Activated CD4-positive, alpha-beta T cell treated with anti-CD3 and anti-CD28 coated beads for 36 hours (primary cell): ENCODE results near the gene HOXA6. TPM values are rescaled to one million over a fixed set of nuclear protein-coding genes. Genes with fewer than 3 reads are reported as not detected.

Experiments
- ATAC-seq: fragments of 200-7000 bp; cut with Tn5 transposase; one replicate; pipeline ENCODE4 v1.10.0; 2021; ENCODE audit warnings: mild to moderate bottlenecking, moderate library complexity
- CTCF ChIA-PET: fragments of 350-600 bp; sonication (Branson Sonifier 250); formaldehyde crosslinking; loops from one replicate; lab custom pipeline; 2021; ENCODE audit warnings: antibody characterized with exemption; lab: Charles Lee
- POLR2A ChIA-PET: fragments of 350-600 bp; sonication (Branson Sonifier 250); formaldehyde crosslinking; loops from one replicate; lab custom pipeline; 2021; ENCODE audit warnings: antibody characterized with exemption, inconsistent platforms; lab: Charles Lee
- DNase-seq: peaks from one replicate; pipeline ENCODE4 v3.0.0-alpha.2; 2020
- H3K27ac Mint-ChIP-seq: one replicate; pipeline ENCODE4 v1.8.0; 2021; ENCODE audit warnings: mixed read lengths
- H3K27me3 Mint-ChIP-seq: one replicate; pipeline ENCODE4 v1.8.0; 2021; ENCODE audit warnings: mixed read lengths
- H3K36me3 Mint-ChIP-seq: one replicate; pipeline ENCODE4 v1.8.0; 2021; ENCODE audit warnings: low read depth, mixed read lengths
- H3K4me1 Mint-ChIP-seq: one replicate; pipeline ENCODE4 v1.8.0; 2021; ENCODE audit warnings: mixed read lengths
- H3K4me3 Mint-ChIP-seq: one replicate; pipeline ENCODE4 v1.8.0; 2021; ENCODE audit warnings: mild to moderate bottlenecking, moderate library complexity, mixed read lengths
- H3K9me3 Mint-ChIP-seq: one replicate; pipeline ENCODE4 v1.8.0; 2021; ENCODE audit warnings: low read depth, mixed read lengths
- intact Hi-C, 2 experiments: fragments of 100-400 bp; cut with DNase I in 1 of 2; cut with micrococcal nuclease in 1 of 2; formaldehyde crosslinking; loops; one replicate each; pipeline versions ENCODE4 v1.14.2 to v1.15.1; 2022 to 2024; cut with DNase I, micrococcal nuclease
- total RNA-seq, 2 experiments: library from RNA; stranded (reverse); gene quantifications; one replicate each; pipeline ENCODE4 v1.2.3, GENCODE V29; 2021

Gene HOXA6
- total RNA-seq, 2 experiments from 2014 or later = not detected

GRCh38 chr7:27101171-27101956 is 46.2 kb downstream of the HOXA6 start:
- ATAC-seq (no peak), DNase-seq (no peak)
- Mint-ChIP-seq H3K27ac (no peak overlapping the region), H3K9me3 (no peaks in the 10 kb centered on the region), H3K27me3 (peaks cover 84% of the 10 kb centered on the region), H3K4me1 (peaks cover 34% of the 10 kb centered on the region), H3K4me3 (no peak overlapping the region), H3K36me3 (no peaks in the 10 kb centered on the region)
- POLR2A ChIA-PET = no interaction called here
- CTCF ChIA-PET = interaction anchor here (0.6 to 1.0 kb wide), 2 partner anchors 33 to 60 kb away, joined by 3 read pairs; no protein-coding TSS in a partner anchor
- intact Hi-C loops = no loop called here

DNA sequence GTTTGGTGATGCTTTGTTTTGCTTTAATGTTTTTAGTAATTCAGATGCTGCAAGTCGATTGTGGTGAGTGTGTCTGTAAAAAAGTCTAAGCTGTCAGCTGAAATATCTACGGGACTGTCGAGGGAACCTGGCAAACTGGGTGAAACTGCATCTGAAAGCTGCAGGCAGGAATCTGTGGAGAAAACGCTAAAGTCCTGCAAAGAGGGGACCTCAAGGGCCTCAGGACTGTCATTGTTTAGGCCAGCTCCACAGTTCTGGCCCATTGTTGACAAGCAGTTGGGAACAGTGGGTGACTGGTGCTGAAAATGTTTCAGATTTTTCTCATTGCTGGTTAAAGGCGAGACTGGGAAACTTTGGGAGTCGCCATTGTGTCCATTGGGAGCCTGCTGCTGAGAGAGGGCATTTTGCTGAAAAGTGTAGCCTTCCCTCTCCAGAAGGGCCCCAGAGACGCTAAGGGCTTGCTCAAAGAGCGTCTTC is 46.8 kb downstream of the HOXA6 start:
- no peaks in the 10 kb centered on the region for H3K36me3 Mint-ChIP-seq
- H3K4me1 Mint-ChIP-seq = peaks cover 35% of the 10 kb centered on the region
- intact Hi-C loops = no loop called here
- no peaks in the 10 kb centered on the region for H3K9me3 Mint-ChIP-seq
- peaks cover 80% of the 10 kb centered on the region for H3K27me3 Mint-ChIP-seq
- H3K27ac Mint-ChIP-seq = no peak overlapping the region
- ChIA-PET POLR2A (no interaction called here), CTCF (interaction anchor here (0.6 to 0.7 kb wide), 2 partner anchors 60 to 247 kb away, joined by 3 read pairs; no protein-coding TSS in a partner anchor)
- ATAC-seq = no peak
- no peak overlapping the region for H3K4me3 Mint-ChIP-seq
- DNase-seq = no peak

- H3K9me3 Mint-ChIP-seq = no peaks in the 10 kb centered on the region
- H3K36me3 Mint-ChIP-seq = no peaks in the 10 kb centered on the region
- H3K27me3 Mint-ChIP-seq = peaks cover 84% of the 10 kb centered on the region
- ChIA-PET CTCF (interaction anchor here (0.8 to 1.1 kb wide), 2 partner anchors 11 to 16 kb away, joined by 3 to 4 read pairs; no protein-coding TSS in a partner anchor), POLR2A (interaction anchor here (0.6 kb wide), 1 partner anchor 44 kb away, joined by 4 read pairs; no protein-coding TSS in a partner anchor)
- intact Hi-C loops = loop anchor here (5.0 to 10.0 kb wide), 7 partner anchors 33 to 1237 kb away; partner anchors contain the start of genes EVX1 (in 1 of the 2), HOXA4 (in 1 of the 2), HOXA7 (in 1 of the 2) and SKAP2 (in 1 of the 2)
- H3K4me3 Mint-ChIP-seq = no peak overlapping the region
- DNase-seq = no peak
- no peak overlapping the region for H3K27ac Mint-ChIP-seq
- no peak for ATAC-seq
- H3K4me1 Mint-ChIP-seq = peaks cover 41% of the 10 kb centered on the region
Observed at GRCh38 chr7:27099453-27100370, 47.9 kb downstream of the HOXA6 start.

GRCh38 chr7:27098578-27099451 is 48.8 kb downstream of the HOXA6 start:
- ATAC-seq (no peak), DNase-seq (peak; percentile 19)
- no peaks in the 10 kb centered on the region for H3K9me3 Mint-ChIP-seq
- H3K4me3 Mint-ChIP-seq = no peak overlapping the region
- H3K27me3 Mint-ChIP-seq = peaks cover 85% of the 10 kb centered on the region
- ChIA-PET CTCF (interaction anchor here (0.6 to 1.1 kb wide), 6 partner anchors 8 to 981 kb away, joined by 3 to 4 read pairs (median 3); no protein-coding TSS in a partner anchor), POLR2A (no interaction called here)
- no peaks in the 10 kb centered on the region for H3K36me3 Mint-ChIP-seq
- H3K27ac Mint-ChIP-seq = no peak overlapping the region
- intact Hi-C loops = loop anchor here (5.0 to 10.0 kb wide), 7 partner anchors 33 to 1237 kb away; partner anchors contain the start of genes EVX1 (in 1 of the 2), HOXA4 (in 1 of the 2), HOXA7 (in 1 of the 2) and SKAP2 (in 1 of the 2)
- peaks cover 40% of the 10 kb centered on the region for H3K4me1 Mint-ChIP-seq

DNA sequence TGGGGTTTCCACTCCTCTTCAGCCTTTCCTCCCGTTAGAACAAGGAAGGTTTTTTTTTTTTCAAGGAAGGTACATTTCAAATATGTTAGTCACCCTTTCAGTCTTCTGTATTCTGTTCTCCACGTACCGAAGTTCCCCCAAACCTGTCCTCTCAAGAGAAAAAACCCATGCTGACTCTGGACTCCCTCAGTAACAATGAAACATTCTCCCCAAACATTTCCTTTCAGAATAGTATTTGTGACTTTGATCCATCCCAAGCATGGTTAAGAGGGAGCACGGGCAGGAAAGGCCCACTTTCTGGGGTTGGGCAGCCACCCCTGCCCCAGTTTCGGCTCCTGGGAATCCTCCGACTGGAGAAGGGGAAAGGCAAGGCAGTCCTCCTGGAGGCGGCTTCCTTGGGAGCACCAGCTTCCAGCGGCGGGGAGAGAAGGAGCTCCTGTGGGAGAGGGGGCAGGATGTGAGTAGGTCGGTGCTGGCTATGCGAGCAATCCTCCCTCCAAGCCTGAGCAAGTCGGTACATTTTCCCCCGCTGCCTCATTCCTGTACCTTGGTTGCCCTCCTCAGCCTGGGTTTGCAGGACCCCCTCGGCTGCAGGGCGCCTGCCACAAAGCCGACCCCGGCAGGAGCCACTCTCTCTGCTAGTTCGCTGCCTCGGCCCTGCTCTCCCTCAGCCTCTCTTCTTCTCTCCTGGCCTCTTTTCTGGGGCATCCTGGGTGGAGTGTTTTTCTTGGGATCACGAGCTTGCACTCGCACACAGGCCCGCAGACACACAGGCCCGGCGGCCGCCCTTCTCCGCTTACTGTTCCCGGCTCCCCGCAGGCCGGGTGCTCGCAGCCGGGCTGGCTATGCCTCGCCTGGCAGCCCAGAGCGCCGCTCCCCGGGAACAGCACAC is 49.6 kb downstream of the HOXA6 start:
- CTCF ChIA-PET = interaction anchor here (0.6 to 1.3 kb wide), 6 partner anchors 7 to 980 kb away, joined by 3 to 5 read pairs (median 3); no protein-coding TSS in a partner anchor
- Mint-ChIP-seq H3K4me1 (peaks cover 34% of the 10 kb centered on the region), H3K36me3 (no peaks in the 10 kb centered on the region), H3K4me3 (peak overlapping the region; percentile 70), H3K9me3 (no peaks in the 10 kb centered on the region), H3K27ac (no peak overlapping the region), H3K27me3 (peaks cover 83% of the 10 kb centered on the region)
- peak; percentile 21 for DNase-seq
- no peak for ATAC-seq
- POLR2A ChIA-PET = no interaction called here
- intact Hi-C loops = loop anchor here (2.0 to 10.0 kb wide), 8 partner anchors 34 to 1236 kb away; partner anchors contain the start of genes EVX1 (in 1 of the 2), HOXA4 (in 1 of the 2), HOXA7 (in 1 of the 2) and SKAP2 (in 1 of the 2)

DNA sequence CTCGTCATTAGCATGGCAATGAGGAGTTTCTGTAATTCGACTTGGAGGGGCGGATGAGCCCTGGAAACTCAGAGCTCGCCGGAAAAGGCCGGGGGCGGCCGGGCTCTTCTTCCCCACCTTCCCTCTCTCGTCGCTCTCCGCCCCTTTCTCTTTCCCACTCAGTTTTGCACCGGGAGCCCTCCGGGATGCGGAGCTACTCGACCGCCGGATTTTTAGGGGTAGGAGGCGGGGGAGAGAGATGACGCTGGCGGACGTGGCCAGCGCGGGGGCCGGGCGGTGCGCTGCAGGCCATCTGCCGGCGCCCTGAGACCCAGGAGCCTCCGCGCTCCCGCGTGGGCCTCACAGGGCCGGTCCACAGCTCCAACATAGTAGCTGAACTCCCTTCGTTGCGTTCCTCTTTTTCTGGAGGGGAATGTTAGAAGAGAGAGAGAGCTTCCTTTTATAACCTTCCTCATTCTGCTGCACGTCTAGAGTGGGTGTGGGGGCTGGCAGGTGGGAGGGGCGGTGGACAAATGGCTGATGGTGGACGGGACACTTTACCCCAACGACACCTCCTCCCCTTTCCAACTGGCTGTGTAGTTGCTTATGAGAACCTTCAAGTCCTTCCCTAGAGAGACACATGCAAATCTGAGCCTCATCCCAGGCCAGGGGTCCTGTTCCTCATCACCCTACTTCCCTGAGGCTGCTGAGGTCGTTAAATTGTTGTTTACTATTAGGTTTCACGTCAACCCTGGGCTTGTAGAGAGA is 50.6 kb downstream of the HOXA6 start:
- ATAC-seq = no peak

GRCh38 chr7:27095897-27096767 is 51.4 kb downstream of the HOXA6 start, which contains the start of gene HOXA1:
Gene HOXA1, minus strand, starts transcription at chr7:27096000. Its CDS starts 88 bp downstream, at chr7:27095912.
- intact Hi-C loops = loop anchor here (1.0 to 10.0 kb wide), 10 partner anchors 36 to 1234 kb away; partner anchors contain the start of genes SKAP2 (in 2 of the 2), EVX1 (in 1 of the 2), HOXA4 (in 1 of the 2) and HOXA7 (in 1 of the 2)
- peaks cover 23% of the 10 kb centered on the region for H3K4me1 Mint-ChIP-seq
- peaks cover 84% of the 10 kb centered on the region for H3K27me3 Mint-ChIP-seq
- H3K9me3 Mint-ChIP-seq = no peaks in the 10 kb centered on the region
- peak within 1 kb of the TSS; percentile 70 for H3K4me3 Mint-ChIP-seq
- H3K27ac Mint-ChIP-seq = peak within 1 kb of the TSS; percentile 5
- ATAC-seq (peak; percentile 91), DNase-seq (peak; percentile 85)
- POLR2A ChIA-PET = no interaction called here
- CTCF ChIA-PET = interaction anchor here (0.7 to 1.3 kb wide), 5 partner anchors 53 to 146 kb away, joined by 3 to 5 read pairs (median 4); no protein-coding TSS in a partner anchor
- no peaks in the 10 kb centered on the region for H3K36me3 Mint-ChIP-seq

More for the DNA sequence above, 50.6 kb downstream of the HOXA6 start:
- no peaks in the 10 kb centered on the region for H3K36me3 Mint-ChIP-seq
- intact Hi-C loops = loop anchor here (1.0 to 10.0 kb wide), 10 partner anchors 35 to 1235 kb away; partner anchors contain the start of genes SKAP2 (in 2 of the 2), EVX1 (in 1 of the 2), HOXA4 (in 1 of the 2) and HOXA7 (in 1 of the 2)
- peak overlapping the region; percentile 38 for H3K27ac Mint-ChIP-seq
- peaks cover 26% of the 10 kb centered on the region for H3K4me1 Mint-ChIP-seq
- ChIA-PET POLR2A (no interaction called here), CTCF (interaction anchor here (0.7 to 1.3 kb wide), 5 partner anchors 52 to 145 kb away, joined by 3 to 5 read pairs (median 4); no protein-coding TSS in a partner anchor)
- DNase-seq = peak; percentile 11
- no peaks in the 10 kb centered on the region for H3K9me3 Mint-ChIP-seq
- peaks cover 84% of the 10 kb centered on the region for H3K27me3 Mint-ChIP-seq
- H3K4me3 Mint-ChIP-seq = peak overlapping the region; percentile 70
